Measurements from ENCODE around the gene PTPN3. TPM values are rescaled to one million over a fixed set of nuclear protein-coding genes. Genes with fewer than 3 reads are reported as not detected.

The PTPN3 gene
- total and polyA plus RNA-seq, 10 of the 15 experiments (the other 5 are each of a cell fraction or from before 2014, with no cell fraction given) = 0.18 to 1.3 (median 0.39) TPM

GRCh38 chr9:109411798-109412352 is 86.2 kb downstream of the PTPN3 start (continued):
- no peak for TF ChIP-seq REST (IDR thresholded peaks at IDR 0.05; ENCODE audit: low read depth, low read length)
- peak; percentile 48; the same call in 1 of the 2 replicates for TF ChIP-seq ZNF687 (IDR thresholded peaks at IDR 0.05)
- no peak for TF ChIP-seq ZSCAN29 (IDR thresholded peaks at IDR 0.05)
- no peak for TF ChIP-seq USF1 (IDR thresholded peaks at IDR 0.05; ENCODE audit: borderline replicate concordance, extremely low read length, insufficient read depth, low read depth, low read length)
- TF ChIP-seq KLF5 (IDR thresholded peaks at IDR 0.05; ENCODE audit: partially characterized antibody) = peak; percentile 80
- TF ChIP-seq KDM1A (IDR thresholded peaks at IDR 0.05; ENCODE audit: borderline replicate concordance) = no peak
- TF ChIP-seq POLR2AphosphoS2 (IDR thresholded peaks at IDR 0.05; ENCODE audit: low read depth, low read length) = no peak
- TF ChIP-seq E4F1 (IDR thresholded peaks at IDR 0.05; ENCODE audit: borderline replicate concordance, partially characterized antibody) = no peak
- TF ChIP-seq NFXL1 (IDR thresholded peaks at IDR 0.05; ENCODE audit: borderline replicate concordance) = no peak
- no peak for TF ChIP-seq TARDBP (IDR thresholded peaks at IDR 0.05; ENCODE audit: borderline replicate concordance)
- no peak for TF ChIP-seq SREBF2 (IDR thresholded peaks at IDR 0.05; ENCODE audit: low read length)
- peak; percentile 88 for TF ChIP-seq RAD21 (IDR thresholded peaks at IDR 0.05; ENCODE audit: insufficient read depth, low read depth, low read length)
- no peak; the same call in 1 of the 2 replicates for TF ChIP-seq EED (IDR thresholded peaks at IDR 0.05; ENCODE audit: low read depth)
- peak; percentile 40 for TF ChIP-seq JUNB (IDR thresholded peaks at IDR 0.05)
- no peak for TF ChIP-seq RUNX3 (IDR thresholded peaks at IDR 0.05; ENCODE audit: low read length)
- TF ChIP-seq POLR2AphosphoS5 (IDR thresholded peaks at IDR 0.05; ENCODE audit: low read length) = no peak
- TF ChIP-seq ZNF274 (IDR thresholded peaks at IDR 0.05; ENCODE audit: insufficient read depth, insufficient read length) = no peak
- TF ChIP-seq IRF4 (IDR thresholded peaks at IDR 0.05; ENCODE audit: low read depth, low read length) = peak; percentile 85; the same call in 1 of the 2 replicates
- no peak for TF ChIP-seq MYC (IDR thresholded peaks at IDR 0.05; ENCODE audit: insufficient read depth, insufficient read length, insufficient replicate concordance, low read length, severe bottlenecking)
- no peak for TF ChIP-seq ZNF217 (IDR thresholded peaks at IDR 0.05)
- TF ChIP-seq RB1 (IDR thresholded peaks at IDR 0.05; ENCODE audit: borderline replicate concordance) = 0 out of 2 replicates have a peak, but pooled peaks have one; percentile 53

Measured in GM12878 (cell line).